OCI-M2 (cell line): ENCODE results near the gene BANP.
"Not testable (repeated sequence)": the region's sequence is repeated elsewhere in the genome, so short reads cannot be mapped to it uniquely, and the experiment has no call there.

Experiments used
- DNase-seq: peaks from one replicate; lab custom pipeline; 2025; ENCODE audit not compliant: unreplicated experiment; lab: John Stamatoyannopoulos, UW

The BANP gene

GRCh38 chr16:88098731-88099562, 147.7 kb downstream of the BANP start:
- DNase-seq: not testable (repeated sequence)

- no peak for DNase-seq
These were observed 148.3 kb downstream of the BANP start for GRCh38 chr16:88099563-88099890.

GRCh38 chr16:88099956-88100355, 148.7 kb downstream of the BANP start:
- DNase-seq: not testable (repeated sequence)

GRCh38 chr16:88100801-88101622, 149.8 kb downstream of the BANP start:
- not testable (repeated sequence) for DNase-seq

- not testable (repeated sequence) for DNase-seq
These were observed 150.4 kb downstream of the BANP start for GRCh38 chr16:88101623-88102105.

- no peak for DNase-seq
These were observed 151.4 kb downstream of the BANP start for GRCh38 chr16:88102597-88102996.

GRCh38 chr16:88103011-88103410, 151.8 kb downstream of the BANP start:
- no peak for DNase-seq

- no peak for DNase-seq
These were observed 152.5 kb downstream of the BANP start for GRCh38 chr16:88103581-88104188.

GRCh38 chr16:88104363-88104762, 153.1 kb downstream of the BANP start:
- not testable (repeated sequence) for DNase-seq

GRCh38 chr16:88105574-88106140, 154.4 kb downstream of the BANP start:
- not testable (repeated sequence) for DNase-seq

- not testable (repeated sequence) for DNase-seq
These were observed 155.3 kb downstream of the BANP start for GRCh38 chr16:88106566-88106965.

GRCh38 chr16:88108762-88109161, 157.5 kb downstream of the BANP start:
- DNase-seq: no peak

GRCh38 chr16:88109726-88110621, 158.7 kb downstream of the BANP start:
- DNase-seq: not testable (repeated sequence)

GRCh38 chr16:88110875-88111494, 159.8 kb downstream of the BANP start:
- not testable (repeated sequence) for DNase-seq

- not testable (repeated sequence) for DNase-seq
These were observed 160.7 kb downstream of the BANP start for GRCh38 chr16:88111976-88112375.

- DNase-seq: no peak
These were observed 162.4 kb downstream of the BANP start for GRCh38 chr16:88113545-88114045.

GRCh38 chr16:88114541-88115228, 163.5 kb downstream of the BANP start:
- DNase-seq: not testable (repeated sequence)

GRCh38 chr16:88116121-88116520, 164.9 kb downstream of the BANP start:
- DNase-seq: no peak

GRCh38 chr16:88117476-88117868, 166.2 kb downstream of the BANP start:
- no peak for DNase-seq
